Measurements from ENCODE around the gene PDS5B. TPM values are rescaled to one million over a fixed set of nuclear protein-coding genes. Genes with fewer than 3 reads are reported as not detected.
A peak's percentile ranks its signal among the peaks of the same experiment; 100 is the strongest.

The PDS5B gene
- total and polyA plus RNA-seq, 10 of the 15 experiments (the other 5 are each of a cell fraction or from before 2014, with no cell fraction given), result 15.4 to 55.3 (median 30.7) TPM

- TF ChIP-seq BCLAF1 (IDR thresholded peaks at IDR 0.05) (0 out of 2 replicates have a peak, but pooled peaks have one; percentile 9), SMAD1 (IDR thresholded peaks at IDR 0.05; ENCODE audit: low read depth, partially characterized antibody) (no peak), FOS (IDR thresholded peaks at IDR 0.05; ENCODE audit: borderline replicate concordance, extremely low read depth, insufficient read length) (no peak), SKIL (IDR thresholded peaks at IDR 0.05; ENCODE audit: low read depth, poor library complexity, severe bottlenecking) (no peak), CBX3 (IDR thresholded peaks at IDR 0.05; ENCODE audit: borderline replicate concordance, low read depth) (no peak), RAD21 (IDR thresholded peaks at IDR 0.05; ENCODE audit: insufficient read depth, low read depth, low read length) (peak; percentile 82), ASH2L (IDR thresholded peaks at IDR 0.05; ENCODE audit: borderline replicate concordance, low read depth) (peak; percentile 27; the same call in 1 of the 2 replicates), BCL11A (IDR thresholded peaks at IDR 0.05; ENCODE audit: low read depth, low read length) (no peak), MXI1 (IDR thresholded peaks at IDR 0.05; ENCODE audit: low read depth, low read length) (no peak), SRF (IDR thresholded peaks at IDR 0.05; ENCODE audit: low read depth in 2 of 2, low read length in 2 of 2) (0 out of 4 replicates have a peak, but pooled peaks of 1 of the 2 experiments have one; percentile 22), NRF1 (conservative IDR thresholded peaks at IDR 0.05; ENCODE audit: low read depth, low read length) (no peak), IRF4 (IDR thresholded peaks at IDR 0.05; ENCODE audit: low read depth, low read length) (no peak), NBN (IDR thresholded peaks at IDR 0.05) (peak; percentile 60; the same call in 1 of the 2 replicates), RBBP5 (conservative IDR thresholded peaks at IDR 0.05) (no peak), ZNF384 (IDR thresholded peaks at IDR 0.05; ENCODE audit: borderline replicate concordance, low read depth, low read length) (no peak), ESRRA (IDR thresholded peaks at IDR 0.05; ENCODE audit: low read length) (no peak), PAX5 (IDR thresholded peaks at IDR 0.05; ENCODE audit: borderline replicate concordance, low read depth, low read length) (no peak), CHD4 (IDR thresholded peaks at IDR 0.05) (no peak), TBL1XR1 (IDR thresholded peaks at IDR 0.05; ENCODE audit: low read depth, low read length) (no peak), SREBF1 (IDR thresholded peaks at IDR 0.05; ENCODE audit: low read length) (no peak), EP300 (IDR thresholded peaks at IDR 0.05; ENCODE audit: borderline replicate concordance in 1 of 2, control insufficient read depth in 1 of 2, low read depth in 2 of 2, low read length in 2 of 2) (no peak), IKZF1 (conservative IDR thresholded peaks at IDR 0.05) (peak; percentile 78), MYC (IDR thresholded peaks at IDR 0.05; ENCODE audit: insufficient read depth, insufficient read length, insufficient replicate concordance, low read length, severe bottlenecking) (no peak), ZNF217 (IDR thresholded peaks at IDR 0.05) (no peak), SUZ12 (IDR thresholded peaks at IDR 0.05; ENCODE audit: unreplicated experiment) (no peak), SMAD5 (IDR thresholded peaks at IDR 0.05; ENCODE audit: low read depth) (no peak), HDGF (IDR thresholded peaks at IDR 0.05) (peak; percentile 45; the same call in 1 of the 2 replicates)
Measured at GRCh38 chr13:32586080-32586900, at the start of gene PDS5B (continued).

Measured in GM12878 (cell line).